Measurements from ENCODE around the gene DACT2.
"Not testable (repeated sequence)": the region's sequence is repeated elsewhere in the genome, so short reads cannot be mapped to it uniquely, and the experiment has no call there.

The DACT2 gene

DNA sequence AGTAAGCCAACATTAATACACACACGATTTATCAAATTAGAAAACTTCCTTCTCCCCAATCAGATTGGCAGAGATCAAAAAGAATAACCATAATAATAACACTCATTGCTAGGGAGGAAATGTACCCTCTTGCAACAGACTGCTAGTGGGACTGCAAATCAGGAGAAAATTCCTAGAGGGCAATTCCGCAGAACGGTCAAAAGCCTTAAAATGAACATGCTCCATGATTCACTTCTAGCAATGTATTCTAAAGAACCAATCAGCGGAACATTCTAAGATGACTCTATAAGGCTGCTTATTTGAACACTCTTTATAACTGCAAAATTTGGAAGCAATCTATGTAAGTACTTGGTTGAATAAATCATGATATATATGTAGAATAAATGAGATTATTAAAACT, 8.5 kb upstream of the DACT2 start:
- in situ Hi-C loops (cut with MboI; ENCODE audit: low sequenced_read_pairs): no loop called here

DNA sequence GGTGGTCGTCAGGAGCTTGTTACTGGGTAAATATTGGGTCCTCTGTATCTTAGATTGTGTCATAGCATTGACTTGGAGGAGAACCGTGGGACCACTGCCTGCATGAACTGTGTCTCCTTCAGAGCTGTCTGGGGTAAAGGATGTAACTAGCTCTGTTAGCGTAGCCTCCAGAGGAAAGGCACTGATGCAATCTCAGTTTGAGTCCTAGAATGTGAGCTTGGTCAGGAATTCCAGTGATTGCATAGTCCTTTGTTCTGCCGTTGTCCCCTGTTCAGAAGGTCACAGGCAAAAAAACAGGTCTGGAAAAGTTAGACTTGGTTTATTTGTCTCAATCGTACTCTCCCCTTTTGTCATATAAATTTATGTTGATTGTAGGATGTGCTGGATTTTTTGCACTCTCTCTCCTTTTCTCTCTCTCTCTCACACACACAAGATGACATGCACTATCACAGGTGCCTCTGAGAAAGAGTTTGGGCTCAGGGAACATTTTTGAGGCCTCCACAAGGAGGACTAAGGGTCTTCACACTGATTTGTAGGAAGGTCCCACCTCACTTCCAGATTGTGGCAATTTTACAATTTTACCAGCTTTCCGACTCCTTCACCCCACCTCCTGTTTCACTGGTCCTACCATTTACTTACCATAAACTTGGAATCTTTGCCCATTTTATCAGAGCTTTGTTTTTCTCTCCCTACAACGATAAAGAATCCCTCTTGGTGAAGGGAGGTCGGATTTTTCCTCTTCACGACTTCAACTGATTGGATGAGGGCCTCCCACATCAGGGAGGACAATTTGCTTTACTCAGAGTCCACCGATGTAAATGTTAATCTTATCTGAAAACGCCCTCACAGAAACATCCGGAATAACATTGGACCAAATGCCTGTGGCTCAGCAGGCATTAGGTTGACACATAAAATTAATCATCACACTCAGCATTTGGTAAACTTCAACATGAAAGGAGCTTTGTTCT, 7.0 kb upstream of the DACT2 start:
- in situ Hi-C loops (cut with MboI; ENCODE audit: low sequenced_read_pairs): no loop called here

DNA sequence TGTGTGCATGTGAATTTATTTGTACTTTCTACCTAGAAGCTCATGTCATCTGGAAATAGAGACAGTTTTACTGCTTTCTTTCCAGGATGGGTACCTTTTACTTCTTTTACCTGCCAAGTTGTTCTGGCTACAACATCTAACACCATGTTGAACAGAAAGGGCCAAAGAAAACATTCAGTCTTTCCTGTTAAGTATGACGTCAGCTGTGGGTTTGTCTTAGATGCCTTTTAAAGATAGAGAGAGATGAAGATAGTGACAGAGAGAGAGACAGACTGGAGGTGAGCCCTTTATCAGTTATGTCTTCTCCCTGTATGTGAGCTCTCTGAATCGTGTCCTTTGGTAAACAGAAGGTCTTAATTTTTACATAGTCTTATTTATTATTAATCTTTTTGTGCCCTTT, 3.4 kb upstream of the DACT2 start:
- in situ Hi-C loops (cut with MboI; ENCODE audit: low sequenced_read_pairs): no loop called here

DNA sequence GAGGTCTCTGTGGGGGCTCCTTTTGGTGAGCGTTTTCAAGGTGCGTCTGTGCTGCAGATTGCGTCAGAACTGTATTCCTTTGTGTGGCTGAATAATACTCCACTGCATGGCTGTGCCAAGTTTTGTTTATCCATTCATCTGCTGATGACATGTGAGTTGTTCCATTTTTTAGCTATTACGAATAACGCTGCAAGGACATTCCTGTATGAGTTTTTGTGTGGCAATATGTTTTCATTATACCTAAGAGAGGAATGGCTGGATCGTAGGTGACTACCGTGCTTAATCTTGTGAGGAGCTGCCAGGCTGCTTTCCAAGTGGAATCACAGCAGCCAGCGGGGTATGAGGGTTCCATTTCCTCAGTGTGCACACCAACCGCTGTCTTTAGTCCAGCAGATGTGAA, 1.1 kb upstream of the DACT2 start:
- in situ Hi-C loops (cut with MboI; ENCODE audit: low sequenced_read_pairs): no loop called here

DNA sequence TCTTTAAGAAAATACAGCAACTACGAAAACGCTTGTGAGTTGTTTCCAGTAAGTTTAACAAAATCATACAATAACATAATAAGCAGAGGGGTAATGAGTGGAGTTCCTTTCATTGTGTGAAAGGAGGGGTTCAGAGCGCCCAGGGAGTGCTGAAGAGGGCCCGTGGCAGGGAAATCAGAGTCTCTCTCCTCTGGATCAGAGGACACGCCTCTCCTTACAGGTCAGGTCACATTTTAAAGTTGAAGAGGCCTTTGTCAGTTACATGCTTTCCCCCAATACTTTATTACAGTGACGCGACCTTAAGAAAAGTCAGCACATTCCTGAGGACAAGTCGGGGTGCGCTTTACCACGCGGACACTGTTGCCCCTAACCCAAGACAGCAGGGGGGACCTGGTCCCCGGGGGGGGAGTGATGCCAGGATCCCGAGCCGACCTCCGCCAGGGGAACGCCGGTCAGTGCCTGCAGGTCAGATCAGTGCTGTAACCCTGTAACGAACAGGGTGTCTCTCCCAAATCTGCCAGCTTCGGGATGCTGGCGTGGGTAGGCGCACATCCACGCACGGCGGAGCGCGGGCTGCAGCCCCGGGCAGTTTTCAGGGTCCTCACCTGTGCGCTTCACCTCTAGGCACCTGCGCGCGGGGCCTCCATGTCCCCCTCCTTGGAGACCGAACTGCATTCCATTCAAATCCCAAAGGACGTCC, 848 bp downstream of the DACT2 start:
- in situ Hi-C loops (cut with MboI; ENCODE audit: low sequenced_read_pairs): no loop called here

DNA sequence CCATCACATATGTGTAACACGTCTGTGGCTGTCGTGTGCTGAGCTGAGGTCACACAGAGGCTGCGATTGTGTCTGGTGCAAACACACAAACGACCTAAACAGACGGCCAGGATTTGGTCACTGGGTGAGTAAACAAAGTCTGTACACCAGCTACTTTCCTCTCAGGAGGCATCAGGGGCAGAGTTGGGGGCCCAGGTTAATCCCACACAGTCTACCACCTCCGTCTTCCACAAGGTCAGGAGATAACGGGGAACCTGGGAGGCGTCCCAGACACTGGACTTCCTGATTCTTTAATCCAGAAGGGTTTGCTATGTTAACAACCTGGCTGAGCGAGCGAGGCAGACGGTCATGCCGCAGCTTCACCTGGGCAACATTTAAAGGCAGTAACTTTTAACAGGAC, 1.5 kb downstream of the DACT2 start:
- in situ Hi-C loops (cut with MboI; ENCODE audit: low sequenced_read_pairs): no loop called here

DNA sequence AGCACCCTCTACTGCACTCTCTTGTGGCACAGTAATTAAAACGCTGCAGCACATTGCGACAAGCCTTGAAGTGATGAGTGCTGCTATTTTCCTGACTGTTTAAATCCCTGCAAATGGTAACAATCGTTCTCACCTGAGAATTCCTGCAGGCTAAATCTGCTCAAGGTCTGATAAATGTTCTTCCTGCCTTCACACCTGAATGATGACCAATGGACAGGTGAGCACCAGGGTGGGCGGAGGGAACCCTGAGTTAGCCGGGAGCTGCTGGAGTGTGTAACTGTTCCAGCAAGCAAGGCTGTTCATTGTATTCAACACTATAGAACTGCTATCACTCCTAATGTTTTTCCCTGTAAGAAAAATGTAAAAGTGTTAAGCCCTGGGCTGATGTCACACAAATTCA, 4.0 kb downstream of the DACT2 start:
- in situ Hi-C loops (cut with MboI; ENCODE audit: low sequenced_read_pairs): no loop called here

DNA sequence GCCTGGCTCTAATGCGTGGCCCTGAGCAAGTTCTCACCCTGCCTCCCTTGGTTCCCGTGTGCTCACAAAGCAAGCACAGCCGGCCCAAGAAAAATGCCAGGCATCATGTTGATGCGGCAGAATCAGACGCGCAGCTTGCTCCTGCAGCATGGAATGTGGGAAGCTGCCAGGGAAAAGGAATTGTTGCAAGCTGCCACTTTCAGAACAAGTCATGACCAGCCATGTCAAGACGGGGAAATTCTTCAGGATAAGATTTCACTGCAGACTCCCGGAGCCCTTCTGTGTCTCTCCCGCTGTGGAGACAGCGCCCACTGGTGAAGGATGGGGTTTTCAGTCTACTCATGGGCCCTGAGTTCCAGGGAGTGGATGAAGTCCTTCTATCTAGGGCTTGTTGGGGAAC, 4.6 kb downstream of the DACT2 start:
- in situ Hi-C loops (cut with MboI; ENCODE audit: low sequenced_read_pairs): no loop called here

DNA sequence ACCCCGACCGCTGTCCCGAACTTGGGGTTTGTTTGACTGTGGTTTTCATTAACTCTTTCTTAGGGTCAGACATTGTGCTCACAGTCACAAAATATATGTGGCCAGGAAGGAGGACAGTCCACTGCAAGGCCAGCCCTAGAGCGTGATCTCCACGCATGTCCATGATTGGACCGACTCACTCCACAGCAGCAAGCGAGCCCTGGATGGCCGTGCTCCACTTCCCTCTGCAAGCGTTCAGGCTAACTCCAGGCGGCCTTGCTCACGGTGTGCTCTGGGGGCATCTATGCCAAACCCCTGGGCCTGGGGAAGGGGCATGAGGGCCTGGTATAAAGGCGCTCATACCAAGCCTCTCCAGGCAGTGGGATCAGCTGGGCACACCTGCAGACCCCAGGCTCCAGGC, 5.6 kb downstream of the DACT2 start:
- in situ Hi-C loops (cut with MboI; ENCODE audit: low sequenced_read_pairs): no loop called here

DNA sequence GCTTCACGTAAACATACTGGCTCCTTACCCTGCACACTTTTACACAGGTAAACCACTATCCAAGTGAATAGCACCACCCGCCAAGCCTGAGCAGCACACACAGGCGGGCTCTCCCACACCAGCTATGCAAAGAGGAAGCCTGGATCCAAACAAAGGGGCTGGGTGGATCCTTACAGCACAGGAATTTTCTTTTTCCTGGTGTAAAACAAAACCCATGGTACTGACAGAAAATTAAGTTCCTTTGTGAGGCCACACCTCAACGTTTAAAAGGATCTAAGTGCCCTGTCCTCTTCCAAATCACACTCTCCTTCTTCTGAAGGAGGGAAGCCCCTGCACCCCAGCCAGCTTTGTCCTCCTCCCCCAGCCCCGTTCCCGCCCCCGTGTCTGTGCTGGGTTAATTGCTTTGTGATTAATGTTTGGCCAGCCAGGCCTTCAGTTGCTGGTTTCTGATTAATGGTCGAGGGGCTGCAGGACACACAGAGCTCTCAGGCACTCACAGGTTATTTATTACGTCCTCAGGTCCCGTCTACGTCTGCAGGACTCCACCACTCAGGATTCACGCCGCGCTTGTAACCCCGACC, 6.1 kb downstream of the DACT2 start:
- in situ Hi-C loops (cut with MboI; ENCODE audit: low sequenced_read_pairs): no loop called here

DNA sequence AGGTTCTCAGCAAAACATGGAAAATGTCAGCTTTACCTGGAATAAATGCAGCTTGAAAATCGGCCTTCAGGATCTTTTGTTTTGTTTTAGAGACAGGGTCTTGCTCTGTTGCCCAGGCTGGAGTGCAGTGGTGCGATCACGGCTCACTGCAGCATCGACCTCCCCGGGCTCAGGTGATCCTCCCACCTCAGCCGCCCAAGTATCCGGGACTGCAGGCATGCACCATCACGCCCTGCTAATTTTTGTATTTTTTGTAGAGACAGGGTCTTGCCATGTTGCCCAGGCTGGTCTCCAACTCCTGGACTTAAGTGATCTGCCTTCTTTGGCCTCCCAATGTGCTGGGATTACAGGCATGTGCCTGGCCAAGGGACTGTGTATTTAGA, 7.5 kb downstream of the DACT2 start:
- in situ Hi-C loops (cut with MboI; ENCODE audit: low sequenced_read_pairs): not testable (repeated sequence)

DNA sequence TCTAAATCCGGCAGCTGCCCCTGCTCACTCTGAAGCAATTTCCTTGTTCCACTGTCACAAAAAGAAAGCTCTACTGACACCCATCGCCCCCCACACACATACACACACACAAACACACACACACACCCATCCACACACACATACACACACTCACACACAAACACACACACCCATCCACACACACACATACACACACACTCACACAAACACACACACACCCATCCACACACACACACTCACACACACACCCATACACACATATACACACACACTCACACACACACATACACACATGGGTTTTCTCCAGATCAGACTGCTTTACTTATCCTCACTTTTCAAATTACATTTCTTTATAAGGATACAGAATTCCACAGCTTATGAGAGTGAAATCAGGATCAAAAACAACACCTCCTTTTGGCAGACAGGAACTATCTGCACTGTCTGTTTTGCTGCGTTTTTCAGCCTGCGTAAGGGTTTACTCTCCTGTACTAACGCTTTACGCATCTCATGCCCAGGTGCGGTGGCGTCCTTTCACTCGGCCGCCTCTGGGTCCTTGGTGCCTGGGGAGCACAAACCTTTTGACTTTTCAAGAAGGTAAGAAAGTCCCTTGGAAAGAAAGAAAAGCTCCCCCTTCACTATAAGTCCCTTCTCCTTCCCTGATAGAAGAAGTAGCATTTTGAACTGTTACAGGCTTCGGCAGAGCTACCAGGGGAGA, 8.0 kb downstream of the DACT2 start:
- in situ Hi-C loops (cut with MboI; ENCODE audit: low sequenced_read_pairs): no loop called here

DNA sequence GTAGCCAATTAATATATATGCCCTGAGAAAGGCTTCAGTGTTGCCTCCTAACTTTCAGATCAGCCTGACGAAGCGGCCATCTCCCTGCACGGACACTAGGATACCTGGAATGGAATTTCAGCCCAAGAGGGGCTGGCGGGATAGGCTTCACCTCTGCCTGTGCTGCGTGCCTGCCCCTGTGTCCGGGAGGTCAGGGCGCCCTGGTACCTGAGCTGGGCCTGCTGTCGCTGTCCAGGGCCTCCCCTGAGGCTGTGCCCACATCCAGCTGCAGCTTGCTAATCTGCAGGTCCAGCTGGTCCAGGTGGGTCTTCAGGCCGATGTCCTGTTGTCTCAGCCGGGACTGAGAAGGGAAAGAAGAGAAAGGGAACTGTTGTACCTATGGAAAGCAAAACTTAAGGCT, 8.6 kb downstream of the DACT2 start:
- in situ Hi-C loops (cut with MboI; ENCODE audit: low sequenced_read_pairs): no loop called here

DNA sequence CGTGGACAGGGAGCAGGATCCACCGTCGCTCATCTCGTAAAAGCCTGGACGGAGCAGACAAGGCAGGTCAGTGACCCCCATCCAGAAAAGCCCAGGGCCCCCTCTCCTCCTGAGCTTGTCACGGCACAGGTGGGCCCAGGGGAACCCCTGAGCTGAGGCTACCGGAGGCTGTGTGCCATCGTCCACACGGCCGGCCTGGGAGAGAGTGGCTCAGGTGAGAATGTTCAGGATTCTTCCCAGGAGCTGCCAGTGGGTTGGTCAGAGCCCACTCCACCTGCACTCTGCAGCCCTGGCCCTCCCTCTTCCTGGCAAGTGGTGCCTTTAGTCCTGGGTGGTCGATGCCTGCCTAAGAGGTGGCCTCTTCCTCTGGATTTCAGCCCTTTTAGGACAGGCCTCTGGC, 9.2 kb downstream of the DACT2 start:
- in situ Hi-C loops (cut with MboI; ENCODE audit: low sequenced_read_pairs): no loop called here

DNA sequence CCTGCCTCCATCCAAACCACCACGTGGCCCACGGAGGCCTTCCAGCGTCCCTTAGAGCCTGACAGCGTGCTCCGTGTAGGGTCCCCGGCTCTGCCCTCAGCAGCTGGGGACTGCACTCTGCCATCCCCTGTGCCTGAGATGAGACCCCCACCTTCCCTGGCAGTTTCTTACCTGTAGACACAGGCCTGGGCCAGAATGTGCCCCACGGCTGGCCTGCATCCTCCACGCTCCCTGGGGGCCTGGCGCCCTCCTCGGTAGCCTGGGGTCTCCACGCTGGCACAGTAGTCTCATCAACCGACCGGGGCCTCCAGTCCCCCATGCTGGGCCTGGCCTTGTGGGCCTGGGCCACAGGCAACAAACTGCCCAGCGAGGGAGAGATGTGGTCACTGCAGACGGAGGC, 9.6 kb downstream of the DACT2 start:
- in situ Hi-C loops (cut with MboI; ENCODE audit: low sequenced_read_pairs): no loop called here

DNA sequence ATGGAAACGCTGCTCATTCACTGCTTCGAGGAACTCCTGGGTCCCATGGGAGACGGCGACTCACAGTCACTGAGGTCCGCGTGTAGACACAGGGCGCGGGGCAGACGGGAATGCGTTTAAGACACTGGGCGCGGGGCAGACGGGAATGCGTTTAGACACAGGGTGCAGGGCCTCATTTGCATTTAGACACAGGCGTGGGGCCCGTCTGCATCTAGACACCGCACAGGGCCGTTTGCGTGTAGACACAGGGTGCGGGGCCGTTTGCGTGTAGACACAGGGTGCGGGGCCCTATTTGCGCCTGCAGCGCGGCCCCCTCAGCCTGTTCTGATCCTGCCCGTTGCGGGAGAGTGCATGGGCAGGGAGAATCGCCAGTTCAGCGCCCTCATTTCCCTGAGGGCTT, 10.4 kb downstream of the DACT2 start:
- in situ Hi-C loops (cut with MboI; ENCODE audit: low sequenced_read_pairs): no loop called here

DNA sequence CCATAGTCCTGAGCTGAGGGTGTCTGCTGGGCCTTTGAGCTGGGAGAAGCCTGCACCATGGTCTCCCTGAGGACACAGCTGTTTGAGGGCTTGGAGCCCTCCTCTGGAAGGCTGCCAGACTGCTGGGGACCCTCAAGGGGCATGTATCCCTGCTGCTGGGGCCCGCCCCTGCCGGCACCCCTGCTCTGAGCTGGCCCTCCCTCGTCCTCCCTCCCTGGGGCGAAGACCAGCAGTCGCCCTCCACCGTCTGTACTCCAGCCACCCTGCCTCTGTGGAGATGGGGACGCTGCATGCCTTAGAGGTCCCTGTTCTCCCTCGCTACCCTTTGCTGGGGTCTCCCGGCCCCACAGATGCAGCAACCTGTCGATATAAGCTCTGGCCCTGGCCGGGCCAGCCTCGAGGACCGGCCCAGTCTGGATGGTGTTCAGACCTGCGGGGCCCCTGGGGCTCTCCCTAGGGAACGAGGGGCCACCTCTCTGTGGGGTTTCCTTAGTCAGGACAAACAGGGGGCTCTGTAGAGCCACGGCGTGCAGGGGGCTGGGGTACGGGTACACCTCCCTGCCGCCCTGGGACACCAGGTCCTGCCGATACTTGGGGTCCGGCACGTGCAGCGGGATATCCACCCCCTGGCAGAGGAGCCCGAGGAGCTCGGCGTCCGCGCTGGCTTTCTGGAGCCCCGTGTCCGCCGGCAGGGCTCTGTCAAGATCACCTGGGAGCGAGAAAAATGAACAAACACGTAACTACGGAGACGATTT, 11.0 kb downstream of the DACT2 start:
- in situ Hi-C loops (cut with MboI; ENCODE audit: low sequenced_read_pairs): no loop called here

DNA sequence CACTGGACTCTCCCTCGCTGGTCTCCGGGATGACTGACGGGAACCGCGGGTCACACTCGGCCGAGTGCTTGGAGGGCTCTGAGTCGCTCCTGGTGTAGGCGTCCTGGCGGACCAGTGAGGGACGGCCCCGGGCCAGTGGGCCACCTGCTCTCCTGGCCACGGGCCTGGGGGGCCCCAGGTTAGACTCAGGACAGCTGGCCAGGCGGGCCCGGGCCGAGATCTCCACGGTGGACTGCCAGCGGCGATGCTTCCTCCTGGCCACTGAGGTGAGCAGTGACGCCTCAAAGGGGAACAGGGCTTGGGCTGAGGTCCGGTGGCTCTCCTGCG, 11.9 kb downstream of the DACT2 start:
- in situ Hi-C loops (cut with MboI; ENCODE audit: low sequenced_read_pairs): no loop called here

DNA sequence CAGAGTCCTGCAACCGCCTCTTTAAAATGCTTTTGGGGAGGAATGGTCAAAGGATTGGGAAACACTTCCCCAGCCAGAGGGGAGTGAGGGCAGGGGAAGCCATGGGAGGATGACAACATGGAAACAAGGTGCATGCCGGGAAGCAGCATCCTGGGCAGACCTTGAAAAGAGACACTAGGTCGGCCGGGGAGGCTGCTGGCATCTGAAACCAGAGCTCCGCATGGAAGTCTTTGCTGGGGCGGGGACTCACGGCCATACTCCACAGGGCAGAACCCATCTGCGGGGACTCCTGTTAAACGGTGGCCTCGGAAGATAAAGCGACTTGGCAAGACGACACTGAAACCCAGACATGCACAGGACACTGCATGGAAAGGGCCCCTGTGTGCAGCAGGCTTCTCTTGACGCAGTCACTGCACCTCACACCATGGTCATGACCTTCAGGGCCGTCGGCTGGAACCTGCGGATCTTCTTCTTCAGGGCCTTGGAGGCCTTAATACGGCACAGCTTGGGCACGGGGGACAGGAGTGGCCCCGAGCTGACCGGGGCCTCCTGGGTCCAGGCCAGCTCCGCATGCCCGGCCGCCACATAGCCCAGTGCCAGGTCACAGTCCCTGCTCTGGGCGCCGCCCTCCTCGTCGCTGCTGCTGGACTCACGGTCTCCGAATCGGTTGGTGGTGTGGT, 12.4 kb downstream of the DACT2 start:
- in situ Hi-C loops (cut with MboI; ENCODE audit: low sequenced_read_pairs): no loop called here

DNA sequence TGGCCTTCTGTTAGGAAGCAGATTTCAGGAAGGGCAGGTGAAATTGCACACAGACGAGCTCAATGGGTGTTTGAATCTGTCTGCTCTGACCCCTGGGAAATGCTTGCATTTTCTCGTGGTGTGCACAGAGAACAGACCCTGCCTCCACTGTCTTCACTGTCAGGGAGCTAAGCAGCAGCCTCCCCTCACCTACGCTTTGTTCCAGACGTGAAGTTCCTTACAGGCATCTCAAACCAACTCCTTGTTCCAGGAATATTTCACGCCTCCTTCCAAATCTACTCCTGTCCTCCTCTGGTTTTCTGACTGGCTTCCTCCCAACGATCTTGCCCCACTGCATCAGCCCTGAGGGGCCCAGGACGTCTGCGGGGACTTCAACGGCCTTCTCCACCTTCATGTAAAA, 13.7 kb downstream of the DACT2 start:
- in situ Hi-C loops (cut with MboI; ENCODE audit: low sequenced_read_pairs): no loop called here

Measured in hTERT RPE-1 (cell line).